ENCODE measurements around the gene PAQR9. TPM values are rescaled to one million over a fixed set of nuclear protein-coding genes. Genes with fewer than 3 reads are reported as not detected.

The PAQR9 gene
- total and polyA plus RNA-seq, 2 of the 13 experiments (the other 11 are each of a cell fraction or from before 2014, with no cell fraction given) = 3.7 to 10.3 TPM

GRCh38 chr3:143001369-143002082 lies 38.1 kb upstream of the PAQR9 start, which contains the start of gene U2SURP (continued):
- TF ChIP-seq ARID5B (CRISPR knock-in tag; IDR thresholded peaks at IDR 0.05) (peak; percentile 86), ZNF749 (CRISPR knock-in tag; IDR thresholded peaks at IDR 0.05; ENCODE audit: borderline replicate concordance) (peak; percentile 91; the same call in 1 of the 2 replicates), ZBTB39 (CRISPR knock-in tag; IDR thresholded peaks at IDR 0.05) (no peak), TAF1 (CRISPR knock-in tag; IDR thresholded peaks at IDR 0.05) (peak; percentile 90), ZNF354B (CRISPR knock-in tag; IDR thresholded peaks at IDR 0.05) (no peak), ZNF724P (CRISPR knock-in tag; IDR thresholded peaks at IDR 0.05; ENCODE audit: borderline replicate concordance) (peak; percentile 40; the same call in 1 of the 2 replicates), ATF7 (IDR thresholded peaks at IDR 0.05) (no peak), ATF7 (CRISPR knock-in tag; IDR thresholded peaks at IDR 0.05) (peak; percentile 50; the same call in 1 of the 2 replicates), ZNF234 (CRISPR knock-in tag; conservative IDR thresholded peaks at IDR 0.05) (no peak), NFE2L1 (CRISPR knock-in tag; IDR thresholded peaks at IDR 0.05; ENCODE audit: borderline replicate concordance) (peak; percentile 18; the same call in 1 of the 2 replicates), ZNF207 (IDR thresholded peaks at IDR 0.05; ENCODE audit: borderline replicate concordance) (no peak), ZFP90 (CRISPR knock-in tag; IDR thresholded peaks at IDR 0.05; ENCODE audit: borderline replicate concordance) (peak; percentile 80; the same call in 1 of the 2 replicates), ZBTB7B (CRISPR knock-in tag; IDR thresholded peaks at IDR 0.05) (peak; percentile 76)
- TF ChIP-seq, protein P1, sequence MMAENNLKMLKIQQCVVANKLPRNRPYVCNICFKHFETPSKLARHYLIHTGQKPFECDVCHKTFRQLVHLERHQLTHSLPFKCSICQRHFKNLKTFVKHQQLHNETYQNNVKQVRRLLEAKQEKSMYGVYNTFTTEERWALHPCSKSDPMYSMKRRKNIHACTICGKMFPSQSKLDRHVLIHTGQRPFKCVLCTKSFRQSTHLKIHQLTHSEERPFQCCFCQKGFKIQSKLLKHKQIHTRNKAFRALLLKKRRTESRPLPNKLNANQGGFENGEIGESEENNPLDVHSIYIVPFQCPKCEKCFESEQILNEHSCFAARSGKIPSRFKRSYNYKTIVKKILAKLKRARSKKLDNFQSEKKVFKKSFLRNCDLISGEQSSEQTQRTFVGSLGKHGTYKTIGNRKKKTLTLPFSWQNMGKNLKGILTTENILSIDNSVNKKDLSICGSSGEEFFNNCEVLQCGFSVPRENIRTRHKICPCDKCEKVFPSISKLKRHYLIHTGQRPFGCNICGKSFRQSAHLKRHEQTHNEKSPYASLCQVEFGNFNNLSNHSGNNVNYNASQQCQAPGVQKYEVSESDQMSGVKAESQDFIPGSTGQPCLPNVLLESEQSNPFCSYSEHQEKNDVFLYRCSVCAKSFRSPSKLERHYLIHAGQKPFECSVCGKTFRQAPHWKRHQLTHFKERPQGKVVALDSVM (CRISPR knock-in tag; IDR thresholded peaks at IDR 0.05) = peak; percentile 29; the same call in 1 of the 2 replicates
- TF ChIP-seq, protein P2, sequence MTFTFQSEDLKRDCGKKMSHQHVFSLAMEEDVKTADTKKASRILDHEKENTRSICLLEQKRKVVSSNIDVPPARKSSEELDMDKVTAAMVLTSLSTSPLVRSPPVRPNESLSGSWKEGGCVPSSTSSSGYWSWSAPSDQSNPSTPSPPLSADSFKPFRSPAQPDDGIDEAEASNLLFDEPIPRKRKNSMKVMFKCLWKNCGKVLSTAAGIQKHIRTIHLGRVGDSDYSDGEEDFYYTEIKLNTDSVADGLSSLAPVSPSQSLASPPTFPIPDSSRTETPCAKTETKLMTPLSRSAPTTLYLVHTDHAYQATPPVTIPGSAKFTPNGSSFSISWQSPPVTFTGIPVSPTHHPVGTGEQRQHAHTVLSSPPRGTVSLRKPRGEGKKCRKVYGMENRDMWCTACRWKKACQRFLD (CRISPR knock-in tag; IDR thresholded peaks at IDR 0.05; ENCODE audit: borderline replicate concordance) = peak; percentile 71; the same call in 1 of the 2 replicates
- TF ChIP-seq, protein P3, sequence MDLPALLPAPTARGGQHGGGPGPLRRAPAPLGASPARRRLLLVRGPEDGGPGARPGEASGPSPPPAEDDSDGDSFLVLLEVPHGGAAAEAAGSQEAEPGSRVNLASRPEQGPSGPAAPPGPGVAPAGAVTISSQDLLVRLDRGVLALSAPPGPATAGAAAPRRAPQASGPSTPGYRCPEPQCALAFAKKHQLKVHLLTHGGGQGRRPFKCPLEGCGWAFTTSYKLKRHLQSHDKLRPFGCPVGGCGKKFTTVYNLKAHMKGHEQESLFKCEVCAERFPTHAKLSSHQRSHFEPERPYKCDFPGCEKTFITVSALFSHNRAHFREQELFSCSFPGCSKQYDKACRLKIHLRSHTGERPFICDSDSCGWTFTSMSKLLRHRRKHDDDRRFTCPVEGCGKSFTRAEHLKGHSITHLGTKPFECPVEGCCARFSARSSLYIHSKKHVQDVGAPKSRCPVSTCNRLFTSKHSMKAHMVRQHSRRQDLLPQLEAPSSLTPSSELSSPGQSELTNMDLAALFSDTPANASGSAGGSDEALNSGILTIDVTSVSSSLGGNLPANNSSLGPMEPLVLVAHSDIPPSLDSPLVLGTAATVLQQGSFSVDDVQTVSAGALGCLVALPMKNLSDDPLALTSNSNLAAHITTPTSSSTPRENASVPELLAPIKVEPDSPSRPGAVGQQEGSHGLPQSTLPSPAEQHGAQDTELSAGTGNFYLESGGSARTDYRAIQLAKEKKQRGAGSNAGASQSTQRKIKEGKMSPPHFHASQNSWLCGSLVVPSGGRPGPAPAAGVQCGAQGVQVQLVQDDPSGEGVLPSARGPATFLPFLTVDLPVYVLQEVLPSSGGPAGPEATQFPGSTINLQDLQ (CRISPR knock-in tag; IDR thresholded peaks at IDR 0.05) = no peak
